ENCODE measurements around the gene ASNSD1.

GRCh38 chr2:189659734-189660133, 1.5 kb upstream of the ASNSD1 start:
- TF ChIP-seq CTCF (IDR thresholded peaks at IDR 0.05 in 4 of 5, conservative IDR thresholded peaks at IDR 0.05 in 1 of 5), result no peak
- no peak for TF ChIP-seq POLR2A (IDR thresholded peaks at IDR 0.05)
